Activated CD4-positive, alpha-beta memory T cell treated with anti-CD3 and anti-CD28 coated beads for 36 hours (primary cell): ENCODE data around the gene NUP93. TPM values are rescaled to one million over a fixed set of nuclear protein-coding genes. Genes with fewer than 3 reads are reported as not detected.
"Not testable (repeated sequence)": the region's sequence is repeated elsewhere in the genome, so short reads cannot be mapped to it uniquely, and the experiment has no call there.

Source experiments
- CTCF ChIA-PET: fragments of 350-600 bp; sonication (Branson Sonifier 250); formaldehyde crosslinking; loops from one replicate; lab custom pipeline; 2021; ENCODE audit warnings: antibody characterized with exemption, inconsistent platforms; lab: Charles Lee
- POLR2A ChIA-PET: fragments of 350-600 bp; sonication (Branson Sonifier 250); formaldehyde crosslinking; loops from one replicate; lab custom pipeline; 2021; ENCODE audit warnings: antibody characterized with exemption; lab: Charles Lee
- DNase-seq: peaks from one replicate; pipeline ENCODE4 v3.0.0-alpha.2; 2020
- H3K27ac Mint-ChIP-seq: one replicate; pipeline ENCODE4 v1.8.0; 2021; ENCODE audit warnings: mixed read lengths
- H3K27me3 Mint-ChIP-seq: one replicate; pipeline ENCODE4 v1.8.0; 2021; ENCODE audit warnings: mixed read lengths
- H3K36me3 Mint-ChIP-seq: one replicate; pipeline ENCODE4 v1.8.0; 2021; ENCODE audit warnings: mixed read lengths
- H3K4me1 Mint-ChIP-seq: one replicate; pipeline ENCODE4 v1.8.0; 2021; ENCODE audit warnings: low read depth, mixed read lengths
- H3K4me3 Mint-ChIP-seq: one replicate; pipeline ENCODE4 v1.8.0; 2021; ENCODE audit warnings: mild to moderate bottlenecking, mixed read lengths
- H3K9me3 Mint-ChIP-seq: one replicate; pipeline ENCODE4 v1.8.0; 2021; ENCODE audit warnings: mixed read lengths
- intact Hi-C: fragments of 100-400 bp; cut with micrococcal nuclease; formaldehyde crosslinking; loops from one replicate; pipeline ENCODE4 v1.15.1; 2023
- total RNA-seq, 2 experiments: library from RNA; stranded (reverse); gene quantifications; one replicate each; pipeline ENCODE4 v1.2.3, GENCODE V29; 2021

NUP93 gene
- total RNA-seq, 2 experiments from 2014 or later, result 131 to 133 TPM

GRCh38 chr16:56859636-56860035 is 129.7 kb downstream of the NUP93 start:
- no peak for DNase-seq
- Mint-ChIP-seq H3K4me1 (peaks cover 40% of the 10 kb centered on the region), H3K4me3 (no peak overlapping the region), H3K27ac (no peak overlapping the region), H3K36me3 (no peaks in the 10 kb centered on the region), H3K27me3 (no peaks in the 10 kb centered on the region), H3K9me3 (no peaks in the 10 kb centered on the region)
- ChIA-PET POLR2A (no interaction called here), CTCF (interaction anchor here (1.0 to 2.2 kb wide), 3 partner anchors 10 to 92 kb away, joined by 3 to 16 read pairs (median 5); no protein-coding TSS in a partner anchor)
- intact Hi-C loops, result loop anchor here (5.0 kb wide), 1 partner anchor 58 kb away; no protein-coding TSS in a partner anchor

GRCh38 chr16:56860226-56861020 is 130.5 kb downstream of the NUP93 start:
- POLR2A ChIA-PET, result no interaction called here
- peaks cover 40% of the 10 kb centered on the region for H3K4me1 Mint-ChIP-seq
- H3K9me3 Mint-ChIP-seq, result no peaks in the 10 kb centered on the region

GRCh38 chr16:56861092-56861610 is 131.2 kb downstream of the NUP93 start:
- ChIA-PET POLR2A (no interaction called here), CTCF (interaction anchor here (1.0 to 2.0 kb wide), 3 partner anchors 8 to 104 kb away, joined by 3 to 5 read pairs (median 4); no protein-coding TSS in a partner anchor)
- Mint-ChIP-seq H3K4me1 (peaks cover 40% of the 10 kb centered on the region), H3K27ac (peak overlapping the region; percentile 54), H3K9me3 (no peaks in the 10 kb centered on the region), H3K36me3 (no peaks in the 10 kb centered on the region), H3K4me3 (no peak overlapping the region), H3K27me3 (no peaks in the 10 kb centered on the region)
- no peak for DNase-seq
- intact Hi-C loops, result loop anchor here (5.0 kb wide), 1 partner anchor 56 kb away; no protein-coding TSS in a partner anchor

More at GRCh38 chr16:56860226-56861020, 130.5 kb downstream of the NUP93 start:
- Mint-ChIP-seq H3K36me3 (no peaks in the 10 kb centered on the region), H3K4me3 (peak overlapping the region; percentile 33), H3K27ac (peak overlapping the region; percentile 67), H3K27me3 (no peaks in the 10 kb centered on the region)
- CTCF ChIA-PET, result interaction anchor here (1.0 to 2.2 kb wide), 5 partner anchors 9 to 105 kb away, joined by 3 to 16 read pairs (median 4); no protein-coding TSS in a partner anchor
- DNase-seq, result peak; percentile 81
- intact Hi-C loops, result loop anchor here (5.0 kb wide), 1 partner anchor 57 kb away; no protein-coding TSS in a partner anchor

GRCh38 chr16:56861756-56862155 is 131.8 kb downstream of the NUP93 start:
- Mint-ChIP-seq H3K4me1 (peaks cover 40% of the 10 kb centered on the region), H3K27ac (no peak overlapping the region), H3K9me3 (no peaks in the 10 kb centered on the region), H3K27me3 (no peaks in the 10 kb centered on the region), H3K36me3 (no peaks in the 10 kb centered on the region), H3K4me3 (no peak overlapping the region)
- POLR2A ChIA-PET, result no interaction called here
- no peak for DNase-seq
- intact Hi-C loops, result loop anchor here (5.0 kb wide), 1 partner anchor 56 kb away; no protein-coding TSS in a partner anchor
- CTCF ChIA-PET, result interaction anchor here (1.5 to 2.0 kb wide), 2 partner anchors 8 to 90 kb away, joined by 4 to 5 read pairs; no protein-coding TSS in a partner anchor

- Mint-ChIP-seq H3K4me3 (no peak overlapping the region), H3K27me3 (no peaks in the 10 kb centered on the region), H3K9me3 (no peaks in the 10 kb centered on the region), H3K4me1 (peaks cover 40% of the 10 kb centered on the region), H3K36me3 (no peaks in the 10 kb centered on the region), H3K27ac (no peak overlapping the region)
- DNase-seq, result no peak
- POLR2A ChIA-PET, result interaction anchor here (0.8 kb wide), 2 partner anchors 14 to 85 kb away, joined by 3 to 4 read pairs; no protein-coding TSS in a partner anchor
- intact Hi-C loops, result loop anchor here (5.0 kb wide), 1 partner anchor 55 kb away; no protein-coding TSS in a partner anchor
- CTCF ChIA-PET, result interaction anchor here (1.0 to 1.7 kb wide), 3 partner anchors 83 to 102 kb away, joined by 3 to 6 read pairs (median 6); no protein-coding TSS in a partner anchor
Observed at GRCh38 chr16:56862776-56863175, 132.8 kb downstream of the NUP93 start.

GRCh38 chr16:56864960-56865359 is 135.0 kb downstream of the NUP93 start, which contains the start of gene SLC12A3:
Gene SLC12A3 (plus strand): TSS chr16:56865207. CDS start chr16:56865236, 29 bp downstream.
- H3K36me3 Mint-ChIP-seq, result no peaks in the 10 kb centered on the region
- ChIA-PET CTCF (interaction anchor here (1.8 to 5.6 kb wide), 2 partner anchors 10 to 87 kb away, joined by 4 to 81 read pairs; no protein-coding TSS in a partner anchor), POLR2A (no interaction called here)
- H3K27me3 Mint-ChIP-seq, result no peaks in the 10 kb centered on the region
- no peak within 1 kb of the TSS for H3K27ac Mint-ChIP-seq
- H3K9me3 Mint-ChIP-seq, result no peaks in the 10 kb centered on the region
- DNase-seq, result no peak
- intact Hi-C loops, result loop anchor here (5.0 kb wide), 2 partner anchors 52 to 288 kb away; no protein-coding TSS in a partner anchor
- H3K4me3 Mint-ChIP-seq, result no peak within 1 kb of the TSS
- peaks cover 30% of the 10 kb centered on the region for H3K4me1 Mint-ChIP-seq

GRCh38 chr16:56865394-56866062 is 135.6 kb downstream of the NUP93 start:
- Mint-ChIP-seq H3K4me3 (no peak overlapping the region), H3K27me3 (no peaks in the 10 kb centered on the region), H3K9me3 (no peaks in the 10 kb centered on the region), H3K4me1 (peaks cover 24% of the 10 kb centered on the region), H3K27ac (no peak overlapping the region), H3K36me3 (no peaks in the 10 kb centered on the region)
- no peak for DNase-seq
- ChIA-PET CTCF (interaction anchor here (1.0 to 5.6 kb wide), 5 partner anchors 10 to 98 kb away, joined by 3 to 81 read pairs (median 4); no protein-coding TSS in a partner anchor), POLR2A (no interaction called here)
- intact Hi-C loops, result loop anchor here (5.0 kb wide), 1 partner anchor 288 kb away; no protein-coding TSS in a partner anchor

GRCh38 chr16:56866955-56867830 is 137.3 kb downstream of the NUP93 start:
- Mint-ChIP-seq H3K9me3 (no peaks in the 10 kb centered on the region), H3K36me3 (no peaks in the 10 kb centered on the region), H3K4me3 (no peak overlapping the region), H3K27ac (no peak overlapping the region), H3K4me1 (peaks cover 10% of the 10 kb centered on the region), H3K27me3 (no peaks in the 10 kb centered on the region)
- intact Hi-C loops, result loop anchor here (1.0 to 5.0 kb wide), 2 partner anchors 84 to 290 kb away; no protein-coding TSS in a partner anchor
- POLR2A ChIA-PET, result interaction anchor here (1.0 kb wide), 1 partner anchor 64 kb away, joined by 4 read pairs; no protein-coding TSS in a partner anchor
- CTCF ChIA-PET, result interaction anchor here (0.7 to 5.6 kb wide), 23 partner anchors 8 to 140 kb away, joined by 3 to 81 read pairs (median 4); no protein-coding TSS in a partner anchor
- DNase-seq, result peak; percentile 48

- DNase-seq, result no peak
- H3K27me3 Mint-ChIP-seq, result no peaks in the 10 kb centered on the region
- CTCF ChIA-PET, result interaction anchor here (0.7 to 5.6 kb wide), 16 partner anchors 10 to 291 kb away, joined by 3 to 81 read pairs (median 5); no protein-coding TSS in a partner anchor
- no peaks in the 10 kb centered on the region for H3K36me3 Mint-ChIP-seq
- H3K9me3 Mint-ChIP-seq, result no peaks in the 10 kb centered on the region
- intact Hi-C loops, result loop anchor here (5.0 kb wide), 1 partner anchor 291 kb away; no protein-coding TSS in a partner anchor
- H3K27ac Mint-ChIP-seq, result no peak overlapping the region
- H3K4me3 Mint-ChIP-seq, result no peak overlapping the region
- POLR2A ChIA-PET, result interaction anchor here (1.0 kb wide), 1 partner anchor 63 kb away, joined by 4 read pairs; no protein-coding TSS in a partner anchor
- H3K4me1 Mint-ChIP-seq, result peaks cover 2% of the 10 kb centered on the region
Observed at GRCh38 chr16:56868175-56868574, 138.2 kb downstream of the NUP93 start.

GRCh38 chr16:56868766-56869165 is 138.8 kb downstream of the NUP93 start:
- not testable (repeated sequence) for H3K27ac Mint-ChIP-seq, DNase-seq, H3K9me3 Mint-ChIP-seq, H3K36me3 Mint-ChIP-seq, H3K4me1 Mint-ChIP-seq, H3K4me3 Mint-ChIP-seq, H3K27me3 Mint-ChIP-seq
- CTCF ChIA-PET, result interaction anchor here (0.8 to 5.6 kb wide), 18 partner anchors 8 to 292 kb away, joined by 3 to 81 read pairs (median 4); no protein-coding TSS in a partner anchor
- intact Hi-C loops, result loop anchor here (5.0 kb wide), 1 partner anchor 291 kb away; no protein-coding TSS in a partner anchor
- POLR2A ChIA-PET, result interaction anchor here (1.2 kb wide), 1 partner anchor 63 kb away, joined by 3 read pairs; no protein-coding TSS in a partner anchor
